Smooth muscle cell of the umbilical artery (primary cell): Measurements from ENCODE around the gene WFDC5. TPM values are rescaled to one million over a fixed set of nuclear protein-coding genes. Genes with fewer than 3 reads are reported as not detected.

Experiments used
- total RNA-seq: library from RNA; depleted of rRNA; stranded (reverse); fragments of >200 nt; gene quantifications from 2 replicates; pipeline ENCODE4 v1.2.3, GENCODE V29; 2014

Gene WFDC5
- not detected in 2 replicates for total RNA-seq

DNA sequence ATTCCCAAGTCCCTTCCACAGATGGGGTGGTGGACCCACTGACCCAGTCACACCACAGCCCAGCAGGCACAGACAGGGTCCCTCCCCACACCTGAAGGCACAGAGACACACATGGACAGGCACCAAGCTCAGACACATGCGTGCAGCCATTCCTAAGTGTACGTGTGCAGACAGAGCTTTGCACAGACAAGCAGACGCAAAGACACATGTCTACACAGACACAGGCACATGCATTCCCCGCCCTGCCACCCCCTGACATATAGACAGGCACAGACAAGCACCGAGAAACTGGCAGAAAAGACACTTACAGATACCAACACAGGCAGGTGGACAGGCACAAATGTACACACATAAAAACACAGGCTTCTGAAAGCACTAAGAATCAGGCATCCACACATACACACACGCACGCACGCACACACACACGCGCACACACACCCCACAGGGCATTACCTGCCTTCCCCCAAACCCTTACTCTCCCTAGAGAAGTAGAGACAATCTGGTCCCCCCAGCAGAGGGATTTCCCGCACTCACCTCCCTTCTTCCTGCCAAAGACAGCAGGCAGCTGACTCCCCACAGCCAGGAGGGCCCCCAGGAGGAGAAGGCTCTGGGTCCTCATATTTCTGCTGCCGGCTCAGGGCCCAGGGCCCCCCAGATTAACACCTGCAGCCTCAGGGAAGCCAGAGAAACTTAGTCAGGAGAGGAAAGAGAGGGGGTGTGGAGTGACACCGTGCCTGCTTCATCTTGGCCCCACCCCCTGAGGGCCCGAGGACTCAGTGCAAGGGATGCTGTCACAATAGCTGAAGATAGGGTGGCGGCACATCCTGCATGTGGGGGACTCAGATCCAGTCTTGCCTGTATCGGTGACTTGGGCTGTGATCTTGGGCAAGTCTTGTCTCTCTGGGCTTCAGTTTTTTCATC, at the start of gene WFDC5:
WFDC5 (minus strand) TSS at position 710 of the 921 bp plus-strand sequence; CDS start at position 619, 91 bp downstream.

GRCh38 chr20:45124365-45124764, 9.4 kb upstream of the WFDC5 start, which contains the start of gene WFDC12:
WFDC12 (minus strand) TSS chr20:45124465; CDS start chr20:45124447, 18 bp downstream.

GRCh38 chr20:45100563-45101245, 14.3 kb downstream of the WFDC5 start, which contains the start of gene KCNS1:
KCNS1 (minus strand) TSS chr20:45101127; CDS start chr20:45099236, 1,891 bp downstream.

Other genes starting within 250 kb of the WFDC5 start
- 92.1 and 154 TPM in 2 replicates for gene YWHAB, start 229.5 kb downstream of the WFDC5 start, total RNA-seq
- 6.2 and 19.2 TPM in 2 replicates for gene PABPC1L, start 205.1 kb downstream of the WFDC5 start, total RNA-seq
- gene TOMM34, start 154.8 kb downstream of the WFDC5 start, total RNA-seq: 12.5 and 42.6 TPM in 2 replicates
- gene STK4, start 148.7 kb downstream of the WFDC5 start, total RNA-seq: 27.9 and 60.2 TPM in 2 replicates
- gene KCNS1, start 14.0 kb downstream of the WFDC5 start, total RNA-seq: 0.59 and 1.9 TPM in 2 replicates
- not detected in 2 replicates for gene WFDC12, start 9.3 kb upstream of the WFDC5 start, total RNA-seq
- gene PI3, start 59.7 kb upstream of the WFDC5 start, total RNA-seq: not detected in 2 replicates
- gene SEMG1, start 91.9 kb upstream of the WFDC5 start, total RNA-seq: not detected in 2 replicates
- not detected in 2 replicates for gene SEMG2, start 106.2 kb upstream of the WFDC5 start, total RNA-seq
- not detected in 2 replicates for gene SLPI, start 139.4 kb upstream of the WFDC5 start, total RNA-seq
- not detected in 2 replicates for gene RBPJL, start 191.7 kb upstream of the WFDC5 start, total RNA-seq
- gene MATN4, start 193.1 kb upstream of the WFDC5 start, total RNA-seq: not detected in 2 replicates
- 138 and 172 TPM in 2 replicates for gene SDC4, start 233.2 kb upstream of the WFDC5 start, total RNA-seq
- 18.5 and 23.5 TPM in 2 replicates for gene SYS1, start 248.0 kb upstream of the WFDC5 start, total RNA-seq